ENCODE measurements around the gene SRL.

SRL gene

DNA sequence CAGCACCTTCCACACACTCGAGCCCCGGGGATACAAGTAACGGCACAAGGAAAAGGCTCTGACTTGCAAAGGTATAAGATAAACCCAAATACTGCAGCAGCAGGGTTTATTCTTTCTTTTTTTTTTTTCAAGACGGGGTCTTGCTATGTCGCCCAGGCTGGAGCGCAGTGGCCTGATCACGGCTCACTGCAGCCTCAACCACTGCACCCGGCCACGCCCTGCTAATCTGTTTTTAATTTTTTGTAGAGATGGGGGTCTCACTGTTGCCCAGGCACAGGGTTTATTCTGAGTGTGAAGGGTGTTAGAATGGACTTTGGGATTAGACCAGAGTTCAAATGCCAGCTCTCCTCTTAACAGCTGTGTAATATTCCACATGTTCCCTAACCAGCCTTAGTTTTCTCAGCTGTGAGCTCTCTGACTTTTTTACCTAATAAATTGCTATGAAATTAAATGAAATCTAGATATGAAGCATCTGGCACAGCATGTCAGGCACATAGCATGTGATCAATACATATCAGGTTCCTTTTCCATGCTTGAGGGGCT, 63.3 kb downstream of the SRL start:
- no peak for DNase-seq (ENCODE audit: extremely low read depth, low read depth)
- no peak for TF ChIP-seq CTCF (IDR thresholded peaks at IDR 0.05; ENCODE audit: low read depth, low read length, missing control alignments)
- no peak overlapping the region for H3K4me3 ChIP-seq (replicated peaks; ENCODE audit: low read depth, low read length)

DNA sequence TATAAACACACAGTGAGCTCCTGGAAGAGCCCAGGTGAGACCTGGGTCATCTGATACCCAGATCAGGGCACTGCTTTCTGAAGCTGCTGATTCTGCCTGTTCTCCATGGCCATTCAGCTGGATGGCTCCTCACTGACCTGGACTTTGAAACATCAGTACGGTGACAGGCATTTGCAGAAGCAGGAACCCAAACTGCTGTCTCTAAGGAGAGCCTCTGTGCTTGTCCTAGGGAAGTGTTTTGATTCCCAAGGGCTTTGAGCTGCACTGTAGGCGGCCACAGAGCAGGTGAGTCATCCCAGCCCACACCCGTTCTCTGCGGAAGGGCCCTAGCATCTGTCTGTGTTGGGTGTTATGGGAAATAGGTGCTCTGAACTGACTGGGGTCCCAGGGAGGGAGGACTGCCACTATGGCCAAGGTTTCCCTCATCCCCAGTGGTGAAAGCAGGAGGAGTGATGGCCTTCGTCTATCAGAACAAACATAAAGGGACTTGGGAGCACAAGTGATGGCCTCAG, 64.9 kb downstream of the SRL start:
- H3K4me3 ChIP-seq (replicated peaks; ENCODE audit: low read depth, low read length): no peak overlapping the region
- DNase-seq (ENCODE audit: extremely low read depth, low read depth): no peak
- TF ChIP-seq CTCF (IDR thresholded peaks at IDR 0.05; ENCODE audit: low read depth, low read length, missing control alignments): no peak

- no peak for DNase-seq (ENCODE audit: extremely low read depth, low read depth)
- no peak for TF ChIP-seq CTCF (IDR thresholded peaks at IDR 0.05; ENCODE audit: low read depth, low read length, missing control alignments)
- H3K4me3 ChIP-seq (replicated peaks; ENCODE audit: low read depth, low read length): no peak overlapping the region
Observed at GRCh38 chr16:4175849-4176248, 66.0 kb downstream of the SRL start.

DNA sequence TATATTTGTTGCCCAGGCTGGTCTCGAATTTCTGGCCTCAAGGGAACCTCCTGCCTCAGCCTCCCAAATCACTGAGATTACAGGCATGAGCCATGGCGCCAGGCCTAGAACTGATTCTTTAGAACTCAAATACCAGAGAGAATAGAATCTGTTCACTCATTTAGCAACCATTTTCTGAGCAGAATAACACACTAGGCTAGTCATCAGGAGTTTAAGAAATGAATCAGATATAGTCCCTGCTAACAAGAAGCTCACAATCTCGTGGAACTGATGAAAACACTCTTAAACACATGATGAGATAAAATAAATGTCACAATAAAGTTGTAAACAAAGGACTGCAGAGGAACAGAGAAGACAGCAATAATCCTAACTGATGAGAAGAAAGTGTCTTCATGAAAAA, 69.8 kb downstream of the SRL start:
- no peak for TF ChIP-seq CTCF (IDR thresholded peaks at IDR 0.05; ENCODE audit: low read depth, low read length, missing control alignments)
- DNase-seq (ENCODE audit: extremely low read depth, low read depth): no peak
- H3K4me3 ChIP-seq (replicated peaks; ENCODE audit: low read depth, low read length): no peak overlapping the region

- DNase-seq (ENCODE audit: extremely low read depth, low read depth): no peak
- TF ChIP-seq CTCF (IDR thresholded peaks at IDR 0.05; ENCODE audit: low read depth, low read length, missing control alignments): no peak
Observed at GRCh38 chr16:4169415-4169814, 72.5 kb downstream of the SRL start.

GRCh38 chr16:4166821-4167220, 75.1 kb downstream of the SRL start:
- H3K4me3 ChIP-seq (replicated peaks; ENCODE audit: low read depth, low read length): no peak overlapping the region
- TF ChIP-seq CTCF (IDR thresholded peaks at IDR 0.05; ENCODE audit: low read depth, low read length, missing control alignments): no peak
- no peak for DNase-seq (ENCODE audit: extremely low read depth, low read depth)

More at GRCh38 chr16:4169415-4169814, 72.5 kb downstream of the SRL start:
- H3K4me3 ChIP-seq (replicated peaks; ENCODE audit: low read depth, low read length): no peak overlapping the region
